GM18526 (cell line): ENCODE results near the gene TKFC.

Experiments used
- POLR2A ChIP-seq: IDR thresholded peaks from 3 replicates; pipeline ENCODE4 v1.6.1; 2011; ENCODE audit not compliant: insufficient read length; ENCODE audit errors: extremely low read depth

Gene TKFC

GRCh38 chr11:61352038-61352437 is 19.0 kb downstream of the TKFC start:
- no peak for TF ChIP-seq POLR2A

- no peak for TF ChIP-seq POLR2A
Measured at GRCh38 chr11:61353131-61354067, 20.4 kb downstream of the TKFC start.

- TF ChIP-seq POLR2A, result no peak
Measured at GRCh38 chr11:61354208-61354607, 21.2 kb downstream of the TKFC start.

GRCh38 chr11:61356706-61357105 is 23.7 kb downstream of the TKFC start:
- no peak for TF ChIP-seq POLR2A

- no peak for TF ChIP-seq POLR2A
Measured at GRCh38 chr11:61357233-61357893, 24.3 kb downstream of the TKFC start.

GRCh38 chr11:61357894-61358239 is 24.8 kb downstream of the TKFC start:
- no peak for TF ChIP-seq POLR2A

GRCh38 chr11:61358566-61358965 is 25.5 kb downstream of the TKFC start:
- TF ChIP-seq POLR2A, result no peak

- TF ChIP-seq POLR2A, result no peak
Measured at GRCh38 chr11:61359516-61359915, 26.5 kb downstream of the TKFC start.

- no peak for TF ChIP-seq POLR2A
Measured at GRCh38 chr11:61361237-61361740, 28.3 kb downstream of the TKFC start.

- TF ChIP-seq POLR2A, result peak; percentile 99
Measured at GRCh38 chr11:61361741-61362541, 28.9 kb downstream of the TKFC start, which contains the start of the genes CYB561A3 and TMEM138. Gene CYB561A3, minus strand, starts transcription at chr11:61361882. Its CDS starts 5,169 bp downstream, at chr11:61356713. Gene TMEM138, plus strand, starts transcription at chr11:61362374. Its CDS starts 2,017 bp downstream, at chr11:61364391.

GRCh38 chr11:61362542-61362875 is 29.5 kb downstream of the TKFC start:
- TF ChIP-seq POLR2A, result no peak

- TF ChIP-seq POLR2A, result no peak
Measured at GRCh38 chr11:61364012-61364675, 31.1 kb downstream of the TKFC start.

GRCh38 chr11:61367406-61367805 is 34.4 kb downstream of the TKFC start:
- TF ChIP-seq POLR2A, result no peak

GRCh38 chr11:61368646-61369045 is 35.6 kb downstream of the TKFC start:
- TF ChIP-seq POLR2A, result no peak

GRCh38 chr11:61369372-61370348 is 36.6 kb downstream of the TKFC start:
- TF ChIP-seq POLR2A, result no peak
